Endodermal cell (in vitro differentiated cells): ENCODE results near the gene NDUFA6. TPM values are rescaled to one million over a fixed set of nuclear protein-coding genes. Genes with fewer than 3 reads are reported as not detected.

Experiments
- DNase-seq: peaks from one replicate; pipeline ENCODE4 v3.0.0-alpha.2; 2017
- H3K27ac ChIP-seq: 2 replicates; pipeline ENCODE4 v1.5.1; 2013; ENCODE audit warnings: mild to moderate bottlenecking, low read depth, low read length, moderate library complexity
- H3K27me3 ChIP-seq: 2 replicates; pipeline ENCODE4 v1.6.1; 2013; ENCODE audit warnings: mild to moderate bottlenecking, low read length, moderate library complexity; ENCODE audit not compliant: insufficient read depth, control insufficient read depth, poor library complexity, severe bottlenecking
- H3K36me3 ChIP-seq: 2 replicates; pipeline ENCODE4 v1.7.0; 2013; ENCODE audit warnings: mild to moderate bottlenecking, low read length, moderate library complexity; ENCODE audit not compliant: control insufficient read depth, insufficient read depth
- H3K4me1 ChIP-seq: one replicate; pipeline ENCODE4 v1.7.0; 2013; ENCODE audit warnings: low read length; ENCODE audit not compliant: control insufficient read depth, insufficient read depth
- H3K4me3 ChIP-seq: 2 replicates; pipeline ENCODE4 v1.5.1; 2013; ENCODE audit warnings: mild to moderate bottlenecking, low read length, moderate library complexity
- H3K9ac ChIP-seq: 2 replicates; pipeline ENCODE4 v1.6.1; 2013; ENCODE audit warnings: mild to moderate bottlenecking, low read length, moderate library complexity; ENCODE audit not compliant: poor library complexity, severe bottlenecking; ENCODE audit errors: extremely low read depth
- H3K9me3 ChIP-seq: 2 replicates; pipeline ENCODE4 v1.6.1; 2013; ENCODE audit warnings: mild to moderate bottlenecking, low read length, moderate library complexity; ENCODE audit not compliant: control insufficient read depth
- H3K27ac Mint-ChIP-seq: 2 replicates; pipeline ENCODE4 v1.8.0; 2020; ENCODE audit warnings: mixed read lengths
- H3K27me3 Mint-ChIP-seq: 2 replicates; pipeline ENCODE4 v1.8.0; 2021; ENCODE audit warnings: mild to moderate bottlenecking, mixed read lengths; ENCODE audit not compliant: insufficient read depth
- H3K36me3 Mint-ChIP-seq: 2 replicates; pipeline ENCODE4 v1.8.0; 2020; ENCODE audit warnings: low read depth, mixed read lengths
- H3K4me1 Mint-ChIP-seq: 2 replicates; pipeline ENCODE4 v1.8.0; 2020; ENCODE audit warnings: mixed read lengths
- H3K4me3 Mint-ChIP-seq: 2 replicates; pipeline ENCODE4 v1.8.0; 2020; ENCODE audit warnings: mild to moderate bottlenecking, moderate library complexity, mixed read lengths
- H3K9me3 Mint-ChIP-seq: 2 replicates; pipeline ENCODE4 v1.8.0; 2020; ENCODE audit warnings: mild to moderate bottlenecking, mixed read lengths
- CTCF ChIP-seq: fragments of 200-600 bp; sonication (generic); conservative IDR thresholded peaks from 2 replicates; pipeline ENCODE4 v1.5.0; 2021; ENCODE audit warnings: antibody characterized with exemption, mild to moderate bottlenecking
- WGBS, 2 experiments: methylation state at CpG; one replicate each; pipeline versions ENCODE4 v1.1.5 to v1.1.7; 2013; ENCODE audit warnings: missing lambda C conversion rate in 2 of 2, mixed read lengths in 1 of 2; ENCODE audit not compliant: insufficient coverage in 1 of 2, insufficient read length in 1 of 2; 5-methylcytosine and 5-hydroxymethylcytosine counted together
- total RNA-seq, 2 donors: library from RNA; stranded (reverse); fragmentation: NEBNext Ultra II Directional in 1 of 2; extraction: Animal tissue kit (Norgen Biotek cat#: 25700) in 1 of 2; gene quantifications; 2 replicates in 1 of 2; 3 replicates in 1 of 2; pipeline ENCODE4 v1.2.1, GENCODE V29; 2021

NDUFA6 gene
- total RNA-seq, 2 donors from 2014 or later, result 83.4 to 103 TPM

- no peak overlapping the region for H3K27ac Mint-ChIP-seq
- 80 to 84% methylated on average over 1 to 2 of the region's 2 CpGs for WGBS, 2 experiments
- DNase-seq, result no peak
Measured at GRCh38 chr22:42050641-42051180, 39.9 kb downstream of the NDUFA6 start.

GRCh38 chr22:42041784-42042183 lies 48.8 kb downstream of the NDUFA6 start:
- H3K4me3 Mint-ChIP-seq, result no peak overlapping the region
- Histone ChIP-seq H3K27ac (no peak overlapping the region), H3K4me1 (no peaks in the 10 kb centered on the region), H3K4me3 (no peak overlapping the region), H3K9me3 (peaks cover 19% of the 10 kb centered on the region), H3K9ac (no peak overlapping the region), H3K27me3 (no peaks in the 10 kb centered on the region), H3K36me3 (no peaks in the 10 kb centered on the region)
- peaks cover 16% of the 10 kb centered on the region for H3K27me3 Mint-ChIP-seq
- H3K27ac Mint-ChIP-seq, result no peak overlapping the region
- no peaks in the 10 kb centered on the region for H3K36me3 Mint-ChIP-seq
- H3K4me1 Mint-ChIP-seq, result no peaks in the 10 kb centered on the region
- peaks cover 15% of the 10 kb centered on the region for H3K9me3 Mint-ChIP-seq
- TF ChIP-seq CTCF, result no peak
- no peak for DNase-seq

More at GRCh38 chr22:42050641-42051180, 39.9 kb downstream of the NDUFA6 start:
- Mint-ChIP-seq H3K4me3 (no peak overlapping the region), H3K4me1 (no peaks in the 10 kb centered on the region), H3K36me3 (no peaks in the 10 kb centered on the region), H3K27me3 (no peaks in the 10 kb centered on the region), H3K9me3 (peaks cover 2% of the 10 kb centered on the region)
- Histone ChIP-seq H3K27ac (no peak overlapping the region), H3K27me3 (no peaks in the 10 kb centered on the region), H3K36me3 (no peaks in the 10 kb centered on the region), H3K4me3 (no peak overlapping the region), H3K9me3 (no peaks in the 10 kb centered on the region), H3K9ac (no peak overlapping the region), H3K4me1 (no peaks in the 10 kb centered on the region)
- no peak for TF ChIP-seq CTCF

GRCh38 chr22:42039271-42039670 lies 51.3 kb downstream of the NDUFA6 start:
- no peaks in the 10 kb centered on the region for H3K4me1 Mint-ChIP-seq
- no peak for TF ChIP-seq CTCF

More at GRCh38 chr22:42039271-42039670, 51.3 kb downstream of the NDUFA6 start:
- Mint-ChIP-seq H3K36me3 (no peaks in the 10 kb centered on the region), H3K27ac (no peak overlapping the region), H3K27me3 (peaks cover 19% of the 10 kb centered on the region), H3K9me3 (peaks cover 32% of the 10 kb centered on the region), H3K4me3 (no peak overlapping the region)
- 91 to 100% methylated on average over 2 to 4 of the region's 5 CpGs for WGBS, 2 experiments
- Histone ChIP-seq H3K9me3 (peaks cover 22% of the 10 kb centered on the region), H3K4me3 (no peak overlapping the region), H3K9ac (no peak overlapping the region), H3K4me1 (no peaks in the 10 kb centered on the region), H3K27me3 (no peaks in the 10 kb centered on the region), H3K27ac (no peak overlapping the region), H3K36me3 (no peaks in the 10 kb centered on the region)
- no peak for DNase-seq

Other genes with a start within 250 kb of the NDUFA6 start
- under 1 TPM in 1 of 2 donors, not detected in 1; 0.58 TPM for gene SHISA8, start 175.7 kb downstream of the NDUFA6 start, total RNA-seq
- gene TNFRSF13C, start 164.0 kb downstream of the NDUFA6 start, total RNA-seq, result 1 to 10 TPM; 1.7 to 3.3 TPM
- 10 to 100 TPM; 28.5 to 43.1 TPM for gene CENPM, start 143.6 kb downstream of the NDUFA6 start, total RNA-seq
- gene SEPTIN3, start 121.3 kb downstream of the NDUFA6 start, total RNA-seq, result 10 to 100 TPM; 10.9 to 13.9 TPM
- gene WBP2NL, start 92.0 kb downstream of the NDUFA6 start, total RNA-seq, result not detected
- gene NAGA, start 20.0 kb downstream of the NDUFA6 start, total RNA-seq, result 10 to 100 TPM; 19.2 to 25.4 TPM
- 1 to 10 TPM; 8.1 to 9.0 TPM for gene PHETA2, start 16.5 kb downstream of the NDUFA6 start, total RNA-seq
- 10 to 100 TPM; 29.5 to 41.3 TPM for gene SMDT1, start 11.1 kb downstream of the NDUFA6 start, total RNA-seq
- gene CYP2D6, start 40.0 kb upstream of the NDUFA6 start, total RNA-seq, result 10 to 100 TPM in 1 of 2 donors, 1 to 10 TPM in 1; 5.6 to 10.9 TPM
- 100 to 1,000 TPM; 113 to 134 TPM for gene TCF20, start 179.9 kb upstream of the NDUFA6 start, total RNA-seq